Cerebellar nuclear complex (tissue), 1 donor: Measurements from ENCODE around the gene BCORL1.
A peak's percentile ranks its signal among the peaks of the same experiment; 100 is the strongest.

Source experiments
- DNase-seq, 2 experiments: peaks; one replicate each; lab custom pipeline; 2025; lab: John Stamatoyannopoulos, UW

Gene BCORL1

GRCh38 chrX:129982300-129983251 is at the start of gene BCORL1:
TSS of gene BCORL1 (plus strand) at chrX:129982635. CDS start at chrX:130005232, 22,597 bp downstream.
- peak; percentile 52 to 78 for DNase-seq

- DNase-seq: no peak
Measured at GRCh38 chrX:129932821-129933321, 49.6 kb upstream of the BCORL1 start.

DNA sequence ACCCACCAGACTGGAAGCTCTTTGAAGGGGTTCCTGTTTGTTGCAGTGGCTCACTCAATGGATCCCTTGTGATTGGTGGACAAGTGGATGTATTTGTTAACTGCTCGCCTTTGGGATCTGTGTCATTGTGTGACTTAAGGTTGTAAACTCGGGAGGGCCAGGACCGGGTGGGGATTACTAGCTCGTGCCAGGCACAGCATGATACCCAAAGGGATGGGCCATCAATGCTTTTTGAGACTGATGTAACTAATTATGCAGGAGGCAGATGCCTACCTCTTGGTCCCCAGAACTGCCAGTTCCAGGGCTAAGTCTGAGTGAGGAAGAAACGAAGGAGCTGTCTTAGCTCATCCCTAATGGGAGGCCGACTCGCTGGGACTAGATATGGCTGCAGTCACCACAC is 48.7 kb upstream of the BCORL1 start:
- no peak for DNase-seq

- DNase-seq: no peak
Measured at GRCh38 chrX:129934461-129934860, 48.0 kb upstream of the BCORL1 start.

DNA sequence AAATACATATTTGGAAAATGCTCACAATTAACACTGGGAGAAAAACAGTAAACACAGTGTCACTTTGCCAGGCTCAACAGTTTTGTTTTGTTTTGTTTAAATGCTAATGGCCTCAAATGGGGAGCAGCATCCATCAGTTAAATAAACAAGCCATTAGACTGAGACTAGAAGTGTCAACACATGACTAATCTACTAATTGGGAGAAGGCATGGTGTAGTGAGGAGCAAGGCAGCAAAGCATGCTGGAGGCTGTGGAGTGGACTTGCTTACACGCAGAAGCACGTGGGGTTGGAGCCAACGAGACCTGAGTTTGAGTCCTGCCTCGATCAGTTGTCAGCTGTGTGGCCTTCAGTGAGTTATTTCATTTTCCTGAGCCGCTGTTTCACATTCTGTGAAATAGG is 47.5 kb upstream of the BCORL1 start:
- DNase-seq: no peak

DNA sequence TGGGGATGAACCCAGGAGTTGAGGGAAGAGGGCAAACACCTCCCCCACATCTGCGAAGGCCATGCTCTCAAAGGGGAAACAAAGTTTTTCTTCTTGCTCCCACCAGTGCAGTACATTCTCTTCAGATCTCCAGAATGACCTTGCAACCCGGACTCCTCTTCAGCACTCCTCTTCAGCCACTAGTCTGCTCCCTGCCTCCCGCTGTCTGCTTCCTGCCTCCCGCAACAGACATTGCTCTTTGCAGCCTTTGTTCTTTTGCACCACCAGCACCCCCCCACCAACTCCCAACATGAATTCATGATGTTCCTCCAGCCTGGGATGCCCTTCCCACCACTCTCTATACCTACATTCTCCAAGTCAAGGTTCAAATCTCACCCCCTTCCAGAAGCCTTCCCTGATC is 44.4 kb upstream of the BCORL1 start:
- DNase-seq: no peak

- no peak for DNase-seq
Measured at GRCh38 chrX:129939986-129940385, 42.4 kb upstream of the BCORL1 start.

GRCh38 chrX:129940721-129941120 is 41.7 kb upstream of the BCORL1 start:
- no peak for DNase-seq

DNA sequence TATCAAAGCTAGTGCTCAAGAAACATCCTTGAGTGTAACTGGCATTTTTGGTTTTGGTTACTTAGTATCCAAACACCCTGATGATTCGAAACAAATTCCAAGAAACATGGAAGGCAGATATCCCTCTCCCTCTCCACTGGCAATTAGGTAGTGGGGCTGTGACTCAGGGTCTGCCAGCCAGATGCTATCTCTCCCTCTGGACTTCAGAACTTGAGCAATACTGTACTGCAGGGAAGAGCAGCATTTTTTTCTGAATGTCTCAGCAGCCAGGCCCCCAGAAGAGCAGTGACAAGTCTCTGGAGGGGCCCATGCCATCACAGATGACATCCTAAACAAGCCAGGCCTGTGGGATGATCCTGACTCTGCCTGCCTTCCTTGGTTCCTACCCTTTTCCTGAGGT is 37.3 kb upstream of the BCORL1 start:
- no peak for DNase-seq

- no peak for DNase-seq
Measured at GRCh38 chrX:129953334-129953648, 29.1 kb upstream of the BCORL1 start.

DNA sequence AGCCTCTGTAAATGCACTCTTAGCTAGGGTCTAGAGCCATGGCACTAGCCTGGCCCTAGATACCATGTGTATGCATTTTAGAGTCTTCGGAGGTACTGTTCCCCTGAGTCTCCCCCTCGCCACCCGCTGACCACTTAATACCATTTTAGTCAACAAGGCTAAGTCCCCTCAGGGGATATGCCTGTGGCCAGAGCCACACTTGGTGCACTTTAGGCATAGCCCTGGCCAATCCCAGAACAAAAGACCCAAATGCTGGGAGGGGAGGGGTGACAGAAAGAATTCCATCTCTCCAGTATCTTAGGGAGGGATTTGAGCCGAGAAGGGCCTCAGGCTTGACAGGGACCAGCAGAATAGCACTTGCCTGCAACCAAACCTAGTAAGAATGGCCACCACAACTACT is 28.6 kb upstream of the BCORL1 start:
- no peak for DNase-seq

- DNase-seq: no peak
Measured at GRCh38 chrX:129954804-129955203, 27.6 kb upstream of the BCORL1 start.

GRCh38 chrX:129955682-129956081 is 26.8 kb upstream of the BCORL1 start:
- DNase-seq: no peak

DNA sequence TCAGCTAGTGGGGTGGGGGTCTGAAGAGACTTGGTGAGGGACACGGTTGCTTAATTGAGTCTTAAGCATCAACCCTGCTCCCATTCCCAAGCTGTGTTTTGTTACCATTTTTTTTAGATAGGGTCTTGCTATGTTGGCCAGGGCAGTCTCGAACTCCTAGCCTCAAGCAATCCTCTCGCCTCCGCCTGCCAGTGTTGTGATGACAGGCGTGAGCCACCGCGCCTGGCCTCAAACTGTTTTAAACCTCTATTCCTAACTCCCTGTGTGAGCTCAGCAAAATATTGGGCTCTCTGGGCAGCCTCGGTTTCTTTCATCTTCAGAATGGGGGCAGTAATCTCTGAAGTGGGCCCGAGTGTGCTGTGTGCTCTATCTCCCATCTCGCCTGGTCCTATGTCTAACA is 26.3 kb upstream of the BCORL1 start:
- no peak for DNase-seq

- no peak for DNase-seq
Measured at GRCh38 chrX:129956765-129957164, 25.7 kb upstream of the BCORL1 start.

GRCh38 chrX:129957241-129958082 is 25.0 kb upstream of the BCORL1 start:
- no peak for DNase-seq

DNA sequence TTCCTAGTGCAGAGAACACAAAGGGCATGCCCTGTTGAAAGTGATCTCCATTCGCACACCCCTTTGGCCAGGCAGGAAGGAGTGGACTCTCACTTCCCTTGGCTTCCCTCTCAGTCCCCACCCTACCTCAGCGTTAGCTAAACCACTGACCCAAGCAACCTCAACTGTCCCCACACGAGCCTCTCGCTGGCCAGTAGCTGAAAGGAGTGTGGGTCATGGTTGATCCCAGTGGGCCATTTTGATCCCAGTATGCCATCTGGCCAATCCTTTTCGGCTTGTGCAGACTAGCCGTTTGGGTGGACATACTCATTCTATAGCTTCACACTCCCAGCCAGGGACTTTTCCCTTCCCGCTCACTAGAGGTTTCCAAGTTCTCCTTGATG is 24.4 kb upstream of the BCORL1 start:
- no peak for DNase-seq

GRCh38 chrX:129958814-129959492 is 23.5 kb upstream of the BCORL1 start:
- DNase-seq: no peak

DNA sequence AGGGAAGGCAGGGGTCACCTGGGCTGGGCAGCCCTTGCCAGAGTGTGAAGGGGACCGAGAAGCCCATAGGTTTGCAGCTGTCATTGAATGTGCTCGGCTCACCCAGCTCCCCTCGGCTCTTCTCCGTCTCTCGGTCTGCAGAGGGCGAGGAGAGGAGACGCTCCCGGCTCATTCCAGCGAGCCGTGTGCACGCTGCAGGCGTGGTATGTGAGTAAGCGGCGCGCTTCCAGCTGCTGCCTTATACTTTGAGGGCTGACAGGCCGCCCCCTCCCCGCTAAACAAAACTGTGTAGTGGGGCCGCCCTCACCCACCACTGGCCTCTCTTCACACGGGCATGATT is 23.0 kb upstream of the BCORL1 start:
- DNase-seq: no peak

DNA sequence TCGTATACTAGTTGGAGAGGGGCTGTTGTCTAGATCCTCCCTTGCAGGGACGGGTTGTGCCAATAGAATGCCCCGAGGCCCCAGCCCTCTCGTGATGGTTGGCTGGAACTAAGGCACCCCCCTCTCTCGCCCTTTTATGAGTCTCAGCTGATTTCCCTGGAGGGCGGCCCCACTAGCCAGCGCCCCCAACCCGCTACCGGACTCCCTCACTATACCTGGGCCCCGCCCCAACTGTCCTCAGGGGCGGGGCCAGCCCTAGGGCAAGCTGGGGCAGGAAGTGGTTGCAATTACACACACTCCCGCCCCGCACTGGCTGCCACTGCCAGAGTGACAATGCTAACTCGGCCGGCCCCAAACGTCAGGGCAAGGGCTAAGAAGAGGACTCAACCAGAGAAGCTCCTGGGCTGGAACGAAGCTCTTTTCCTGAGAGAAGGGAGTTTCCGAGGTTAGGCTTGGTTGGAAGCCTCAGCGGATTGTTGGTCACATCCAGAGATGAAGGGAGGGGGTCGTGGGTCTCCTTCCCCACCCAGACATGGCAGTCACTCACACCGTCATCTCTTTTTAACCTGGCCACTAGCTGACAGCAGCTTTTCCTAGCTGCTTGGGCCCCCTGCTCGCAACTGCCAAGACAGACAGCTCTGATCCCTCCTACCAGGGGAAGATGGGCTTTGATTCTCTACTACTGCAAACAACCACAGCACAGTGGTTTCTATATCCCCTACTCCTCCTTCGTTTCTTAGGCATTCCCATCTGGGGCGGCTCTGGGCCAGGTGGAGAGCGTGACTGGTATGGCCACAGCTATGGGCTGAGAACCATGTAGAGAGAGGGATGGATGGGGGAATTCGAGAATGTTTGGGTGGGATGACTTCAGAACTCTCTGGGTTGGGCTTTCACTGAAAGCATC is 21.0 kb upstream of the BCORL1 start:
- DNase-seq: no peak

DNA sequence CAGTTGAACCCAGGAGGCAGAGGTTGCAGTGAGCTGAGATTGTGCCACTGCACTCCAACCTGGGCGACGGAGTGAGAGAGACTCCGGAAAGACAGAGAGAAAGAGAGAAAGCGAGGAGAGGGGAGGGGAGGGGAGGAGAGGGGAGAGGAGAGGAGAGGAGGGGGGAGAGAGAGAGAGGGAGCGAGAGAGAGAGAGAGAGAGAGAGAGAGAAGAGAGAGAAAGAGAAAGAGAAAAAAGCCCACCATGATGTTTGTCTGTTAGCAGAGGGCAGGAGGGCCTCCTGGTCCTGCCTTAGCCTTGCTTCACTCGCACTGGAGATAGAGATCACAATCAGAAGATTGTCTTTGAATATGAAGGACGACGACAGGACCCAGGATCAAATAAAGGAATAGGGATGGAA is 18.7 kb upstream of the BCORL1 start:
- no peak for DNase-seq
